ENCODE data around the gene NCAPH2. TPM values are rescaled to one million over a fixed set of nuclear protein-coding genes. Genes with fewer than 3 reads are reported as not detected.
A peak's percentile ranks its signal among the peaks of the same experiment; 100 is the strongest.
"Not testable (repeated sequence)": the region's sequence is repeated elsewhere in the genome, so short reads cannot be mapped to it uniquely, and the experiment has no call there.

Gene NCAPH2
- total RNA-seq, 2 donors from 2014 or later: 30.6 to 35.9 TPM

DNA sequence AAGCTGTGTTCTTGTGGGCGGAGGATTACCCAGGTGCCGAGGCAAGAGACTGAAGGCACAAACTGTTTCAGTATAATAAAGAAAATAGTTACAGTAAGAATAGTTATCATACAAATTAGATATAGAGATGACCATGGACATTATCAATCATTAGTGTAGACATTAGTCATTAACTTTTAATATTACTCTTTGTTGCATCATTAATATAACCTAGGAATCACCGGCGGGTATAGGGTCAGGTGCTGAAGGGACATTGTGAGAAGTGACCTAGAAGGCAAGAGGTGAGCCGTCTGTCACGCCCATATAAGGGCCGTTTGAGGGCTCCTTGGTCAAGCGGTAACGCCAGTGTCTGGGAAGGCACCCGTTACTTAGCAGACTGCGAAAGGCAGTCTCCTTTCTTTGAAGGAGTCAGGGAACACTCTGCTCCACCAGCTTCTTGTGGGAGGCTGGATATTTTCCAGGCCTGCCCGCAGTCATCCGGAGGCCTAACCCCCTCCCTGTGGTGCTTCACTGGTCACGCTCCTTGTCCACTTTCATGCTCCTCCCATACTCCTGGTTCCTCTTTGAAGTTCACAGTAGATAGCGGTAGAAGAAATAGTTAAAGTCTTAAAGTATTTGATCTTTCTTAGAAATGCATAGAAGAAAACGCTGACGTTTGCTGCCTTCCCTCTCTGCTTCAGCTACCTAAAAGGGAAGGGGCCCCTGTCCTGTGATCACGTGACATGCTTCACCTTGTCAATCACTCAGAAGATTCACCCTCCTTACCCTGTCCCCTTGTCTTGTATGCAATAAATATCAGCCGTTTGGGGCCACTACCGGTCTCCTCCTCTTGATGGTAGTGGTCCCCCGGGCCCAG lies 26.1 kb downstream of the NCAPH2 start:
- peaks cover 0 to 21% of the 10 kb centered on the region in 2 donors for H3K27me3 ChIP-seq
- H3K36me3 ChIP-seq (replicated peaks in 1 of 2; ENCODE audit: insufficient read depth in 1 of 2, low read depth in 2 of 2); ATAC-seq; H3K9me3 ChIP-seq; H3K4me3 ChIP-seq; intact Hi-C loops (cut with DNase I): not testable (repeated sequence)
- WGBS, 2 donors: 53 to 55% methylated on average over 21 of the region's 21 CpGs
- H3K4me1 ChIP-seq: peaks cover 38% of the 10 kb centered on the region
- DNase-seq: peak in 1 of 4 donors; percentile 71
- peak in 2 of 3 donors; percentile 9 to 60 for TF ChIP-seq POLR2A (IDR thresholded peaks at IDR 0.05)
- H3K27ac ChIP-seq: peak overlapping the region in 1 of 4 donors; percentile 85

GRCh38 chr22:50535113-50535512 lies 27.1 kb downstream of the NCAPH2 start:
- Histone ChIP-seq H3K27ac (peak overlapping the region in 1 of 4 donors; percentile 85), H3K4me1 (peaks cover 40% of the 10 kb centered on the region), H3K27me3 (peaks cover 0 to 17% of the 10 kb centered on the region in 2 donors), H3K9me3 (no peaks in the 10 kb centered on the region), H3K36me3 (replicated peaks in 1 of 2; ENCODE audit: insufficient read depth in 1 of 2, low read depth in 2 of 2) (no peaks in the 10 kb centered on the region), H3K4me3 (no peak overlapping the region)
- TF ChIP-seq, protein P1, sequence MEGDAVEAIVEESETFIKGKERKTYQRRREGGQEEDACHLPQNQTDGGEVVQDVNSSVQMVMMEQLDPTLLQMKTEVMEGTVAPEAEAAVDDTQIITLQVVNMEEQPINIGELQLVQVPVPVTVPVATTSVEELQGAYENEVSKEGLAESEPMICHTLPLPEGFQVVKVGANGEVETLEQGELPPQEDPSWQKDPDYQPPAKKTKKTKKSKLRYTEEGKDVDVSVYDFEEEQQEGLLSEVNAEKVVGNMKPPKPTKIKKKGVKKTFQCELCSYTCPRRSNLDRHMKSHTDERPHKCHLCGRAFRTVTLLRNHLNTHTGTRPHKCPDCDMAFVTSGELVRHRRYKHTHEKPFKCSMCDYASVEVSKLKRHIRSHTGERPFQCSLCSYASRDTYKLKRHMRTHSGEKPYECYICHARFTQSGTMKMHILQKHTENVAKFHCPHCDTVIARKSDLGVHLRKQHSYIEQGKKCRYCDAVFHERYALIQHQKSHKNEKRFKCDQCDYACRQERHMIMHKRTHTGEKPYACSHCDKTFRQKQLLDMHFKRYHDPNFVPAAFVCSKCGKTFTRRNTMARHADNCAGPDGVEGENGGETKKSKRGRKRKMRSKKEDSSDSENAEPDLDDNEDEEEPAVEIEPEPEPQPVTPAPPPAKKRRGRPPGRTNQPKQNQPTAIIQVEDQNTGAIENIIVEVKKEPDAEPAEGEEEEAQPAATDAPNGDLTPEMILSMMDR (IDR thresholded peaks at IDR 0.05): no peak
- DNase-seq (no peak), ATAC-seq (no peak)
- WGBS, 2 donors: 65 to 73% methylated on average over 8 of the region's 8 CpGs
- intact Hi-C loops (cut with DNase I): no loop called here

DNA sequence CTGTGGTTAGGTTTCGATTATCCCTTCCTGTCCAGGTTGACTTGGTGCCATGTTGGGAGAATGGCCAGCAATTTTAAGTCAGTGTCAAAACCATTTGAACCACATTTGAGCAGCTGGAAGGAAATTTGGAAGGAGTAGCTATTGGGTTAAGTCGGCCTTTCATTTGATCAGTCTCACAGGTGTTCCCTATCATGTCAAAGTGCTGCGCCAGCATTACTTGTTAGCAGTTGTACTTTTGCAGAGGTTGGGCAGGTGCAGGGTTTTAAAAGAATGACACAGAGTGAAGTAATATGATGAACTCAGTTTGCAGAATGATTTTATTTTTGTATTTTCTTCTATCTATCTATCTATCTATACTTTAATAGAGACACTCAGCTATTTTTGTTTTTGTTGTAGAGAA lies 28.2 kb downstream of the NCAPH2 start:
- 66% methylated on average over 3 of the region's 3 CpGs for WGBS, 2 donors
- peaks cover 29% of the 10 kb centered on the region for H3K4me1 ChIP-seq

GRCh38 chr22:50537765-50538164 lies 29.7 kb downstream of the NCAPH2 start:
- DNase-seq: no peak
- ATAC-seq: no peak
- no peaks in the 10 kb centered on the region for H3K9me3 ChIP-seq
- no peak overlapping the region for H3K4me3 ChIP-seq
- H3K36me3 ChIP-seq (replicated peaks in 1 of 2; ENCODE audit: insufficient read depth in 1 of 2, low read depth in 2 of 2): no peaks in the 10 kb centered on the region
- peaks cover 14% of the 10 kb centered on the region for H3K4me1 ChIP-seq
- intact Hi-C loops (cut with DNase I): no loop called here
- WGBS, 2 donors: 71 to 81% methylated on average over 13 of the region's 13 CpGs
- no peaks in the 10 kb centered on the region for H3K27me3 ChIP-seq
- TF ChIP-seq POLR2A (IDR thresholded peaks at IDR 0.05): no peak
- TF ChIP-seq, protein P1 (IDR thresholded peaks at IDR 0.05): no peak
- H3K27ac ChIP-seq: peak overlapping the region in 3 of 4 donors; percentile 84 to 95 (median 90)

More for the DNA sequence above, 28.2 kb downstream of the NCAPH2 start:
- Histone ChIP-seq H3K9me3 (no peaks in the 10 kb centered on the region), H3K27me3 (peaks cover 0 to 7% of the 10 kb centered on the region in 2 donors), H3K4me3 (no peak overlapping the region), H3K27ac (no peak overlapping the region), H3K36me3 (replicated peaks in 1 of 2; ENCODE audit: insufficient read depth in 1 of 2, low read depth in 2 of 2) (no peaks in the 10 kb centered on the region)
- ATAC-seq (no peak), DNase-seq (no peak)
- intact Hi-C loops (cut with DNase I): no loop called here
- TF ChIP-seq, protein P1 (IDR thresholded peaks at IDR 0.05): no peak
- TF ChIP-seq POLR2A (IDR thresholded peaks at IDR 0.05): no peak

DNA sequence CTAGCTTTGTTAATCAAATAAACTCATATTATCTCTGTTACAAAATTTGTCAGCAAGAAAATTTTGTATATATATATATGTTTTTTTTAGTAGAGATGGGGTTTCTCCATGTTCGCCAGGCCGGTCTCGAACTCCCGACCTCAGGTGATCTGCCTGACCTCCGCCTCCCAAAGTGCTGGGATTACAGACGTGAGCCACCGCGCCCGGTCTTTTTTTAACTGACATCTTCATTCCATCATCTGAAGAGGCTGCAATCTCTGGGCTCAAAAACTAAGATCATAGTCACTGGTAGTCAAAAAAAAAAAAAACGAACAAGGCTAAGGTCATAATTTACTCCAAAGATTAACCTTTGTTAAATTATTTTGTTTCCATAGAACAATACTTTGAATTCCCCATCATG lies 32.4 kb downstream of the NCAPH2 start:
- Histone ChIP-seq H3K27ac (peak overlapping the region in 3 of 4 donors; percentile 84 to 95 (median 90)), H3K4me1 (peaks cover 22% of the 10 kb centered on the region), H3K27me3 (no peaks in the 10 kb centered on the region), H3K4me3 (no peak overlapping the region), H3K9me3 (no peaks in the 10 kb centered on the region), H3K36me3 (replicated peaks in 1 of 2; ENCODE audit: insufficient read depth in 1 of 2, low read depth in 2 of 2) (no peaks in the 10 kb centered on the region)
- WGBS, 2 donors: 62 to 78% methylated on average over 10 of the region's 10 CpGs
- no peak for DNase-seq
- intact Hi-C loops (cut with DNase I): no loop called here
- ATAC-seq: no peak
- TF ChIP-seq, protein P1 (IDR thresholded peaks at IDR 0.05): no peak
- TF ChIP-seq POLR2A (IDR thresholded peaks at IDR 0.05): no peak
